GM12873 (cell line): Measurements from ENCODE around the gene CCDC150.

Experiments used
- CTCF ChIP-seq: IDR thresholded peaks from 2 replicates; pipeline ENCODE4 v1.5.1; 2012; ENCODE audit warnings: low read depth, mild to moderate bottlenecking, moderate library complexity, low read length, control low read depth; ENCODE audit not compliant: insufficient read depth; ENCODE audit errors: missing control alignments

CCDC150 gene

GRCh38 chr2:196739031-196739430 is 99.5 kb downstream of the CCDC150 start:
- TF ChIP-seq CTCF = no peak

GRCh38 chr2:196742216-196742615 is 102.7 kb downstream of the CCDC150 start:
- no peak for TF ChIP-seq CTCF

GRCh38 chr2:196742685-196743084 is 103.2 kb downstream of the CCDC150 start:
- no peak for TF ChIP-seq CTCF

GRCh38 chr2:196743165-196743564 is 103.7 kb downstream of the CCDC150 start:
- no peak for TF ChIP-seq CTCF

- no peak for TF ChIP-seq CTCF
These were observed 106.2 kb downstream of the CCDC150 start for GRCh38 chr2:196745711-196746110.

GRCh38 chr2:196747400-196747799 is 107.9 kb downstream of the CCDC150 start:
- TF ChIP-seq CTCF = no peak

- TF ChIP-seq CTCF = no peak
These were observed 108.6 kb downstream of the CCDC150 start for GRCh38 chr2:196748123-196748522.
